NCI-H146 treated with DMSO at 0.1 percent for 48 hours (cell line): Measurements from ENCODE around the gene FCER2.
A peak's percentile ranks its signal among the peaks of the same experiment; 100 is the strongest.
"Not testable (repeated sequence)": the region's sequence is repeated elsewhere in the genome, so short reads cannot be mapped to it uniquely, and the experiment has no call there.

Experiments
- DNase-seq: peaks from one replicate; lab custom pipeline; 2025; ENCODE audit not compliant: unreplicated experiment; lab: John Stamatoyannopoulos, UW

Gene FCER2

GRCh38 chr19:7654401-7654800 lies 47.5 kb downstream of the FCER2 start:
- DNase-seq, result no peak

GRCh38 chr19:7652061-7652641 lies 49.8 kb downstream of the FCER2 start:
- peak; percentile 30 for DNase-seq

- DNase-seq, result no peak
Observed at GRCh38 chr19:7650148-7650547, 51.8 kb downstream of the FCER2 start.

DNA sequence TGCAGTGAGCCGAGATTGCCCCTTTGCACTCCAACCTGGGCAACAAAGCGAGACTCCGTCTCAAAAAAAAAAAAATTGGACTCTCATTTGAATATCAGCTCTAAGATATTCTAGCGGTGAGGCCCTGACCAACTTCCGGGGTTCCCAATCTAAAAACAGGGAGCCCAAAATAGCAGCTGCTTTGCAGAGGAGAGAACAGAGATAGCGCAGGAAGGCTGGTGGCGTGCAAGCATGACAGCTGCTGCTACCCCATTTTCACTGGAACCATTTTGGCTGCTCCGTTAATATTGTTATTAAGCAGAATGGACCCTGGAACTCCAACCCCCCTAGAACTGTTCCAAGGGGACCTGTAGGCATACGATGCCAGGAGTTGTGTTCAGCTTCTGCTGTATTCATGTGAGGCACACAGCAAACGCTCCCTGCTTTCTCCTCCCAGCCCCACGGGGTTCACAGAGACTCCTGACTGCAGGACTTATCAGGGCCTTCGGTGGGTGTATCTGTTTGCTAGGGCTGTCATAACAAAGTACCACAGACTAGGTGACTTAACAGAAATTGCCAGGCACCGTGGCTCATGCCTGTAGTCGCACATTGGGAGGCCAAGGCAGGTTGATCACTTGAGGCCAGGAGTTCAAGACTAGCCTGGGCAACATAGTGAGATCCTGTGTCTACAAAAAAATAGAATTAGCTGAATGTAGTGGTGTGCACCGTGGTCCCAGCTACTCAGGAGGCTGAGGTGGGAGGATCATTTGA lies 53.5 kb downstream of the FCER2 start:
- DNase-seq, result no peak

DNA sequence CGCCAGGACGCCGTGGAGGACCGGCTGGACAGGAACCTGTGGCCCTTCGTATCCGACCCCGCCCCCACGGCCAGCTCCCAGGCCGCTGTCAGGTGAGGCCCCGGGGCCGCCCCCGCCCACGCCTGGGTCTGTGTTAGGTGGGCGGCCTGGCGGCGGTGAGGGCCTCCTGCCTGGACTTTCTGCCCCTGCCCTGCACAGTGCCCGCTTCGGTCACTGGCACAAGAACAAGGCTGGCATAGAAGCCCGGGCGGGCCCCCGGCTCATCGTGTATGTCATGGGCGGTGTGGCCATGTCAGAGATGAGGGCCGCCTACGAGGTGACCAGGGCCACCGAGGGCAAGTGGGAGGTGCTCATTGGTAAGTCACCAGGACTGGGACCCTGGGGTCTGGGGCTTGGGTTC lies 54.8 kb downstream of the FCER2 start:
- no peak for DNase-seq

DNA sequence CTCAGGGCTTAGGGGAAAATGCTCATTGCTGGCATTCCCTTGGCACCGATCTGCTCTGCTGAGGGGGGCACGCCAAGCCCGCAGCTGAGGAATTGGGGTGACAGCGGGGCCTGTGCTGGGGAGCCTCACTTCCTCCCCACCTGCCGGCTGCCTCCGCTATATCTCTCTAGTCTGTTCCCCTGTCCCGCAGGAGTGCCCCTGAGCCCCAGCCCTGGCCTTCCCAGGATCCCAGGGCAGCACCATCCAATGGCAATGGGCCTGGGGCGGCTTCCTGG lies 55.6 kb downstream of the FCER2 start:
- no peak for DNase-seq

GRCh38 chr19:7645656-7646425 lies 56.1 kb downstream of the FCER2 start:
- DNase-seq, result no peak

DNA sequence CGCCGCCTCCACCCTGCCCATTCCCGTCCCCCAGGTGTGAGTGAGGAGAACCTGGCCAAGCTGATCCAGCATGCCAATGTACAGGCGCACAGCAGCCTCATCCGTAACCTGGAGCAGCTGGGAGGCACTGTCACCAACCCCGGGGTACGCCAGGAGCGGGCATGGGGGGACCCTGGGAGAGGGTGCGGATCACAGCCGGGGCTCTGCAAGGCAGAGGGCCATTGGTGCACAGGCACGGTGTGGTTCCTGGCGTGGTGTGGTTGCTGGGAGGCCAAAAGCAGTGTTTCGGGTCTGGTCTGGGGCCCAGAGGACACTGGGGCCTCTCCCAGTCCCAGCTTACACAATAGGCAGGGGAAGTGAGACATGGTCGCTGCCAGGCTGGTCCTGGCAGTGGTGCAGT lies 56.8 kb downstream of the FCER2 start:
- no peak for DNase-seq

- DNase-seq, result no peak
Observed at GRCh38 chr19:7644550-7644877, 57.4 kb downstream of the FCER2 start.

DNA sequence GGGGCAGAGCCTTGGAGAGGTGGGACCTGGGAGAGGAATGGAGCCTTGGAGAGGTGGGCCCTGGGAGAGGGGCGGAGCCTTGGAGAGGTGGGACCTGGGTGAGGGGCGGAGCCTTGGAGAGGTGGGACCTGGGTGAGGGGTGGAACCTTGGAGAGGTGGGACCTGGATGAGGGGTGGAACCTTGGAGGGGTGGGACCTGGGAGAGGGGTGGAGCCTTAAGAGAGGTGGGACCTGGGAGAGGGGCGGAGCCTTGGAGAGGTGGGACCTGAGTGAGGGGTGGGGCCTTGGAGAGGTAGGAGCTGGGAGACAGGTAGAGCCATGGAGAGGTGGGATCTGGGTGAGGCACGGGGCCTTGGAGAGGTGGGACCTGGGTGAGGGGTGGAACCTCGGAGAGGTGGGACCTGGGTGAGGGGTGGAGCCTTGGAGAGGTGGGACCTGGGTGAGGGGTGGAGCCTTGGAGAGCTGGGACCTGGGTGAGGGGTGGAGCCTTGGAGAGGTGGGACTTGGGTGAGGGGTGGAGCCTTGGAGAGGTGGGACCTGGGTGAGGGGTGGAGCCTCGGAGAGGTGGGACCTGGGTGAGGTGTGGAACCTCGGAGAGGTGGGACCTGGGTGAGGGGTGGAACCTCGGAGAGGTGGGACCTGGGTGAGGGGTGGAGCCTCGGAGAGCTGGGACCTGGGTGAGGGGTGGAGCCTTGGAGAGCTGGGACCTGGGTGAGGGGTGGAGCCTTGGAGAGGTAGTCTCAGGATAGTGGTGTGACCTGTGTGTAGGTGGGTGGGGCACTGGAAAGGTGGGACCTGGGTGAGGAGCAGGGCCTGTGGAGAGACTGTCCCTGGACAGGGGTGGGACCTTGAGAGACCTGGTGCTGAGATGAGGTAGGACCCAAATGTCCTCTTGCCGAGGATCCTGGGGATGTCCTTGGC lies 58.0 kb downstream of the FCER2 start:
- not testable (repeated sequence) for DNase-seq

- no peak for DNase-seq
Observed at GRCh38 chr19:7643031-7643415, 58.9 kb downstream of the FCER2 start.

DNA sequence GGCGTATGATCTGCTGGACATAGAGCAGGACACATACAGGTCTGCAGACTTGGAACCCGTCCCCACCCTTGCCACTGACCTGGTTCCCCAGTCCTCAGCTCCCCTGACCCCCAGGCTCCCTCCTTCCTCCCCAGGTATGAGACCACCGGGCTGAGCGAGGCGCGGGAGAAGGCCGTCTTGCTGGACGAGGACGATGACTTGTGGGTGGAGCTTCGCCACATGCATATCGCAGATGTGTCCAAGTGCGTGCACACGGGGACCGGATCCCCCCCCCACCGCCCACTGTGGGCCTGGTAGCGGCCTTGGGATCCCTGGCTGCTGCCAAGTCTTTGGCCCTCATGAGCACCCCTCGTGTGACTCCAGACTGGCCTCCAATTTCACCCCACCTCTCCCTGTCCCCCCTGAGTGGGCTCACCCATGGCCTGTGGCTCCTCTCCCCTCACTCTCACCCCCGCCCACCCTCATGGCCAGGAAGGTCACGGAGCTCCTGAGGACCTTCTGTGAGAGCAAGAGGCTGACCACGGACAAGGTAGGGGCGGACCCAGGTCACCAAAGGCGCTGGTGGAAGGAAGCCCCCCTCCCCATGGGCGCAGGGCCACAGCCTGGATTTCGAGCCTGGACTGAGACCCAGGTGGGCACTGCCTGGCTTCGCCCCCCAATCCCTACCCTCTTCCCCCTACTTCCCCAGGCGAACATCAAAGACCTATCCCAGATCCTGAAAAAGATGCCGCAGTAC lies 59.5 kb downstream of the FCER2 start:
- no peak for DNase-seq

DNA sequence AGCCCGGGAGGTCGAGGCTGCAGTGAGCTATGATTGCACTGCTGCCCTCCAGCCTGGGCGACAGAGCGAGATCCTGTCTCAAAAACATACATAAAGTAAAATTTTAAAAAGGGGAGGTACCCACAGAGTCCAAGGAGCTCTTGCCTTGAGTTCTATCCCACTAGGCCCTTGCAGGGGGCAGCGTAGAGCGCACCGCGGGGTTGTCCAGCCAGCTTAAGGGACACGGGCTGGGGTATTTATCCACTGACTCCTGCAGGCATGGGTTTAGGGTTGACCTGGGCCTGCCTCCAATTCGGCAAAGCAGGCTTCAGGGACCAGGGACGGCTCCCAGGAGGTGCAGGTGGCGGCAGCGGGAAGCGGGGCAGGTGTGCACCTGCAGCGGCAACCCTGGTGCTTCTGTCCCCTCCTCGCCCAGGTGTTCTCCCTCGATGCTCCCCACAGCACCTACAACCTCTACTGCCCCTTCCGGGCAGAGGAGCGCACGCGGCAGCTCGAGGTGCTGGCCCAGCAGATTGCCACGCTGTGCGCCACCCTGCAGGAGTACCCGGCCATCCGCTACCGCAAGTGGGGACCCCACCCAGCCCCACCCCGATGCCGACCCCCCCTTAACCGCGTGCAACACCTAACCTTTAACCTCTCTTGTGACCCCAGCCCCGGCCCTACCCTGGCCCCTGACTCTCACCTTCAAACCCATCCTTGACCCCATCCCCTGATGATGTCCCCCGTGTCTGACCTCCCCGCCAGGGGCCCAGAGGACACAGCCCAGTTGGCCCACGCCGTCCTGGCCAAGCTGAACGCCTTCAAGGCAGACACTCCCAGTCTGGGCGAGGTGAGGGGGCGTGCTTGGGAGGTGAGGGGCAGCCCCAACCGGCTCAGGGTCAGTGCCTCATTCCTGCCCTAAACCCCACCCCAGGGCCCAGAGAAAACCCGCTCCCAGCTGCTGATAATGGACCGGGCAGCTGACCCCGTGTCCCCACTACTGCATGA lies 60.3 kb downstream of the FCER2 start:
- DNase-seq, result no peak

GRCh38 chr19:7640803-7641202 lies 61.1 kb downstream of the FCER2 start:
- no peak for DNase-seq

- no peak for DNase-seq
Observed at GRCh38 chr19:7639863-7640348, 62.0 kb downstream of the FCER2 start.

- DNase-seq, result no peak
Observed at GRCh38 chr19:7638802-7639465, 63.0 kb downstream of the FCER2 start.
